ENCODE measurements around the gene MRPL57.
"Not testable (repeated sequence)": the region's sequence is repeated elsewhere in the genome, so short reads cannot be mapped to it uniquely, and the experiment has no call there.

GRCh38 chr13:21201456-21202190, 25.2 kb downstream of the MRPL57 start:
- TF ChIP-seq, protein P1, sequence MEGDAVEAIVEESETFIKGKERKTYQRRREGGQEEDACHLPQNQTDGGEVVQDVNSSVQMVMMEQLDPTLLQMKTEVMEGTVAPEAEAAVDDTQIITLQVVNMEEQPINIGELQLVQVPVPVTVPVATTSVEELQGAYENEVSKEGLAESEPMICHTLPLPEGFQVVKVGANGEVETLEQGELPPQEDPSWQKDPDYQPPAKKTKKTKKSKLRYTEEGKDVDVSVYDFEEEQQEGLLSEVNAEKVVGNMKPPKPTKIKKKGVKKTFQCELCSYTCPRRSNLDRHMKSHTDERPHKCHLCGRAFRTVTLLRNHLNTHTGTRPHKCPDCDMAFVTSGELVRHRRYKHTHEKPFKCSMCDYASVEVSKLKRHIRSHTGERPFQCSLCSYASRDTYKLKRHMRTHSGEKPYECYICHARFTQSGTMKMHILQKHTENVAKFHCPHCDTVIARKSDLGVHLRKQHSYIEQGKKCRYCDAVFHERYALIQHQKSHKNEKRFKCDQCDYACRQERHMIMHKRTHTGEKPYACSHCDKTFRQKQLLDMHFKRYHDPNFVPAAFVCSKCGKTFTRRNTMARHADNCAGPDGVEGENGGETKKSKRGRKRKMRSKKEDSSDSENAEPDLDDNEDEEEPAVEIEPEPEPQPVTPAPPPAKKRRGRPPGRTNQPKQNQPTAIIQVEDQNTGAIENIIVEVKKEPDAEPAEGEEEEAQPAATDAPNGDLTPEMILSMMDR (IDR thresholded peaks at IDR 0.05), result not testable (repeated sequence)
- TF ChIP-seq POLR2A (IDR thresholded peaks at IDR 0.05), result not testable (repeated sequence)
